Endothelial cell of umbilical vein (primary cell): ENCODE data around the gene MGAT4A. TPM values are rescaled to one million over a fixed set of nuclear protein-coding genes. Genes with fewer than 3 reads are reported as not detected.

ENCODE experiments used
- BruUV-seq: library from RNA; stranded (reverse); fragments of 400-500 nt; replicated peaks from 2 replicates; lab custom pipeline; 2021; lab: Mats Ljungman, UMichigan
- CTCF ChIA-PET: fragments of 300-600, 350-600 bp; sonication (Branson Sonifier 250); formaldehyde crosslinking; loops from one replicate; lab custom pipeline; 2021; ENCODE audit warnings: antibody characterized with exemption, inconsistent platforms; lab: Charles Lee
- POLR2A ChIA-PET: fragments of 300-600, 350-600 bp; sonication (Branson Sonifier 250); formaldehyde crosslinking; loops from one replicate; lab custom pipeline; 2021; ENCODE audit warnings: antibody characterized with exemption, inconsistent platforms; lab: Charles Lee
- DNase-seq: peaks from one replicate; pipeline ENCODE4 v3.0.0-alpha.2; 2011; ENCODE audit warnings: low read depth, low spot score
- FAIRE-seq: peaks from 2 replicates; lab custom pipeline; 2011; peaks lifted over from hg19 to GRCh38; lab: Jason Lieb, UNC
- H2AFZ ChIP-seq: 2 replicates; pipeline ENCODE4 v1.6.0; 2012; ENCODE audit warnings: low read depth, low read length, control low read depth, inconsistent platforms
- H3K27ac ChIP-seq: 2 replicates; pipeline ENCODE4 v1.5.1; 2011; ENCODE audit warnings: low read depth, mild to moderate bottlenecking, control low read depth, low read length, moderate library complexity; ENCODE audit not compliant: insufficient read depth
- H3K27me3 ChIP-seq, 2 experiments: 2 replicates each; pipeline versions ENCODE4 v1.6.0 to v1.6.1; 2011; ENCODE audit warnings: low read length in 2 of 2, mixed read lengths in 1 of 2; ENCODE audit not compliant: control insufficient read depth in 2 of 2, insufficient read depth in 2 of 2
- H3K36me3 ChIP-seq, 2 experiments: 2 replicates in 1 of 2; 3 replicates in 1 of 2; pipeline ENCODE4 v1.5.1; 2011; ENCODE audit warnings: low read length in 2 of 2, mild to moderate bottlenecking in 1 of 2, moderate library complexity in 1 of 2; ENCODE audit not compliant: control insufficient read depth in 2 of 2, insufficient read depth in 2 of 2; ENCODE audit errors: extremely low read depth in 1 of 2
- H3K4me1 ChIP-seq: 3 replicates; pipeline ENCODE4 v1.5.1; 2011; ENCODE audit warnings: mild to moderate bottlenecking, low read length; ENCODE audit not compliant: control insufficient read depth, insufficient read depth; ENCODE audit errors: extremely low read depth
- H3K4me2 ChIP-seq: 2 replicates; pipeline ENCODE4 v1.6.1; 2011; ENCODE audit warnings: low read length, control low read depth, mixed read lengths; ENCODE audit not compliant: insufficient read depth
- H3K4me3 ChIP-seq, 3 experiments: fragments of 200-600 bp in 1 of 3; sonication (generic), shearing (Covaris generic) in 1 of 3; replicated peaks in 1 of 3; 2 replicates each; pipeline ENCODE4 v1.5.1; 2011 to 2016; ENCODE audit warnings: control low read depth in 3 of 3, low read length in 3 of 3, mild to moderate bottlenecking in 2 of 3, inconsistent platforms in 1 of 3, low read depth in 1 of 3, moderate library complexity in 1 of 3; ENCODE audit not compliant: insufficient read depth in 1 of 3
- H3K79me2 ChIP-seq: 2 replicates; pipeline ENCODE4 v1.6.0; 2012; ENCODE audit warnings: low read length, inconsistent platforms; ENCODE audit not compliant: control insufficient read depth, insufficient read depth
- H3K9ac ChIP-seq: replicated peaks from 2 replicates; pipeline ENCODE3; 2011; ENCODE audit warnings: low read length, control low read depth; ENCODE audit not compliant: insufficient read depth; ENCODE audit errors: extremely low read depth
- H3K9me1 ChIP-seq: replicated peaks from 3 replicates; pipeline ENCODE4 v1.6.0; 2011; ENCODE audit warnings: mild to moderate bottlenecking, low read length; ENCODE audit not compliant: control insufficient read depth, insufficient read depth; ENCODE audit errors: extremely low read depth
- H3K9me3 ChIP-seq: replicated peaks from 2 replicates; pipeline ENCODE4 v1.5.1; 2012; ENCODE audit warnings: low read length, inconsistent platforms; ENCODE audit not compliant: control insufficient read depth, insufficient read depth
- H4K20me1 ChIP-seq: replicated peaks from 2 replicates; pipeline ENCODE3; 2011; ENCODE audit warnings: mild to moderate bottlenecking, low read length; ENCODE audit not compliant: control insufficient read depth, insufficient read depth; ENCODE audit errors: extremely low read depth
- CTCF ChIP-seq, 2 donors: IDR thresholded peaks; 1 replicate in 1 of 2; 2 replicates in 1 of 2; pipeline ENCODE4 v1.5.1; 2011; ENCODE audit warnings: low read length in 2 of 2, mild to moderate bottlenecking in 2 of 2, moderate library complexity in 2 of 2, control low read depth in 1 of 2, inconsistent platforms in 1 of 2, low read depth in 1 of 2; ENCODE audit not compliant: insufficient read depth in 1 of 2; ENCODE audit errors: extremely low read depth in 1 of 2
- EZH2 ChIP-seq: IDR thresholded peaks from 2 replicates; pipeline ENCODE4 v1.6.1; 2012; ENCODE audit warnings: borderline replicate concordance, low read depth, mild to moderate bottlenecking, moderate library complexity, low read length, inconsistent platforms; ENCODE audit not compliant: severe bottlenecking
- GATA2 ChIP-seq: IDR thresholded peaks from 2 replicates; pipeline ENCODE4 v1.7.0; 2011; ENCODE audit warnings: low read depth, mild to moderate bottlenecking, moderate library complexity, mixed read lengths, low read length; ENCODE audit not compliant: insufficient read length, insufficient read depth
- JUN ChIP-seq: IDR thresholded peaks from 2 replicates; pipeline ENCODE4 v1.6.1; 2011; ENCODE audit warnings: borderline replicate concordance, low read depth; ENCODE audit not compliant: insufficient read length, insufficient read depth
- MAX ChIP-seq: IDR thresholded peaks from 2 replicates; pipeline ENCODE4 v1.6.1; 2011; ENCODE audit not compliant: insufficient read depth, insufficient read length
- POLR2AphosphoS5 ChIP-seq: IDR thresholded peaks from 2 replicates; pipeline ENCODE4 v1.6.1; 2012; ENCODE audit warnings: low read depth, mild to moderate bottlenecking, control low read depth, low read length, moderate library complexity; ENCODE audit not compliant: insufficient read depth
- dilution Hi-C: fragments of 300-500 bp; cut with MboI; formaldehyde crosslinking; loops from one replicate; pipeline ENCODE4 v1.15.0; 2019; ENCODE audit warnings: low sequenced_read_pairs; ENCODE audit not compliant: extremely low pct_ligation_motif_present
- intact Hi-C: fragments of 100-400 bp; cut with micrococcal nuclease; formaldehyde crosslinking; loops from one replicate; pipeline ENCODE4 v1.10.0; 2022
- polyA plus RNA-seq, 4 experiments: library from polyadenylated mRNA; depleted of rRNA in 3 of 4; stranded (reverse) in 3 of 4; unstranded in 1 of 4; fragments of >200 nt; gene quantifications; 2 replicates each; pipeline versions ENCODE4 v1.2.1 to v1.2.3, GENCODE V29; 2011 to 2012; ENCODE audit warnings: missing spikeins in 1 of 4
- total RNA-seq: library from RNA; stranded (reverse); gene quantifications from 2 replicates; pipeline ENCODE4 v1.2.3, GENCODE V29; 2021

The MGAT4A gene
- total and polyA plus RNA-seq, 2 donors (not counting 3 experiments of a cell fraction or from before 2014, with no cell fraction given), result 9.2 to 42.2 TPM

- no peak for FAIRE-seq
- no peaks in the 10 kb centered on the region for H3K79me2 ChIP-seq
- BruUV-seq, result no TSS peak
- H3K9me3 ChIP-seq, result no peaks in the 10 kb centered on the region
- dilution Hi-C loops, result no loop called here
- peaks cover 12 to 32% of the 10 kb centered on the region in 2 experiments for H3K36me3 ChIP-seq
- ChIA-PET CTCF (interaction anchor here (1.0 to 3.3 kb wide), 6 partner anchors 9 to 432 kb away, joined by 4 to 13 read pairs (median 6); no protein-coding TSS in a partner anchor), POLR2A (no interaction called here)
- intact Hi-C loops, result no loop called here
- TF ChIP-seq CTCF (IDR thresholded peaks at IDR 0.05; ENCODE audit: extremely low read depth in 1 of 2, insufficient read depth in 1 of 2, low read depth in 1 of 2, low read length in 2 of 2) (peak; percentile 36 to 43), JUN (no peak)
- DNase-seq, result peak; percentile 17
- no peak overlapping the region for H3K4me2 ChIP-seq
- no peak overlapping the region for H3K4me3 ChIP-seq
- no peaks in the 10 kb centered on the region for H3K27me3 ChIP-seq
- H3K9me1 ChIP-seq, result no peaks in the 10 kb centered on the region
- H2AFZ ChIP-seq, result no peak overlapping the region
- H3K4me1 ChIP-seq, result no peaks in the 10 kb centered on the region
- no peak overlapping the region for H3K27ac ChIP-seq
- H3K9ac ChIP-seq, result no peak overlapping the region
- no peaks in the 10 kb centered on the region for H4K20me1 ChIP-seq
Observed at GRCh38 chr2:98634406-98635092, 96.4 kb downstream of the MGAT4A start.

DNA sequence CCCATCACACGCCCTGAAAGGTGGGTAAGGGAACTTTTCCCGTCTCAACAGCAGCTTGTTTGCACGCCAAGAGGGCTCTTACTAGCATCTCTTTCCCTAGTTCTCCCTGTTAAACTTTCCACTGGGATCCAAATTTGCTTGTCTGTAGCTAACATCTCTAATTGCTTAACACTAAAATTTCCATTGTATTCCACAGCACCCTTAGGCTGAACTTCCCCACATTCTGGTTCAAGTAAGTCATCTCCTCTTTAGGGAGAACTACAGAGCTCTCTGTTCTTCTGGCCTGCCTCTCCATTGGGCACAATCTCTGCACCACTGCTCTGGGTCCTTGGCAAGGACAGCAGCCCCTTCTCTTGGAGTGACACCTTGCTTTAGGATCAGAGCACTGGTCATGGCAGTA is 98.6 kb downstream of the MGAT4A start:
- ChIA-PET POLR2A (no interaction called here), CTCF (interaction anchor here (1.2 to 3.3 kb wide), 3 partner anchors 9 to 23 kb away, joined by 3 to 13 read pairs (median 4); no protein-coding TSS in a partner anchor)
- no peak for FAIRE-seq
- no TSS peak for BruUV-seq
- Histone ChIP-seq H4K20me1 (no peaks in the 10 kb centered on the region), H3K27ac (no peak overlapping the region), H3K27me3 (no peaks in the 10 kb centered on the region), H3K79me2 (no peaks in the 10 kb centered on the region), H3K9me3 (no peaks in the 10 kb centered on the region), H3K4me2 (no peak overlapping the region), H3K9ac (no peak overlapping the region), H2AFZ (no peak overlapping the region), H3K4me1 (no peaks in the 10 kb centered on the region), H3K9me1 (no peaks in the 10 kb centered on the region), H3K36me3 (peaks cover 6 to 27% of the 10 kb centered on the region in 2 experiments), H3K4me3 (no peak overlapping the region)
- dilution Hi-C loops, result no loop called here
- no peak for DNase-seq
- TF ChIP-seq CTCF (IDR thresholded peaks at IDR 0.05; ENCODE audit: extremely low read depth in 1 of 2, insufficient read depth in 1 of 2, low read depth in 1 of 2, low read length in 2 of 2), result no peak
- TF ChIP-seq MAX, result no peak
- TF ChIP-seq GATA2, result no peak
- no peak for TF ChIP-seq POLR2AphosphoS5
- no peak for TF ChIP-seq EZH2
- intact Hi-C loops, result no loop called here
